Activated CD8-positive, alpha-beta T cell treated with anti-CD3 and anti-CD28 coated beads for 36 hours (primary cell): ENCODE data around the gene TCF12. TPM values are rescaled to one million over a fixed set of nuclear protein-coding genes. Genes with fewer than 3 reads are reported as not detected.
"Not testable (repeated sequence)": the region's sequence is repeated elsewhere in the genome, so short reads cannot be mapped to it uniquely, and the experiment has no call there.

Experiments
- ATAC-seq: fragments of 200-7000 bp; cut with Tn5 transposase; one replicate; pipeline ENCODE4 v1.10.0; 2021; ENCODE audit warnings: mild to moderate bottlenecking, moderate library complexity
- CTCF ChIA-PET: fragments of 350-600 bp; sonication (Branson Sonifier 250); formaldehyde crosslinking; loops from one replicate; lab custom pipeline; 2021; ENCODE audit warnings: antibody characterized with exemption; lab: Charles Lee
- POLR2A ChIA-PET: fragments of 350-600 bp; sonication (Branson Sonifier 250); formaldehyde crosslinking; loops from one replicate; lab custom pipeline; 2021; ENCODE audit warnings: antibody characterized with exemption; lab: Charles Lee
- DNase-seq: peaks from one replicate; pipeline ENCODE4 v3.0.0-alpha.2; 2020
- H3K27ac Mint-ChIP-seq: one replicate; pipeline ENCODE4 v1.8.0; 2021; ENCODE audit warnings: mild to moderate bottlenecking, mixed read lengths
- H3K27me3 Mint-ChIP-seq: one replicate; pipeline ENCODE4 v1.8.0; 2021; ENCODE audit warnings: mixed read lengths
- H3K36me3 Mint-ChIP-seq: one replicate; pipeline ENCODE4 v1.8.0; 2021; ENCODE audit warnings: low read depth, mixed read lengths
- H3K4me1 Mint-ChIP-seq: one replicate; pipeline ENCODE4 v1.8.0; 2021; ENCODE audit warnings: low read depth, mixed read lengths
- H3K4me3 Mint-ChIP-seq: one replicate; pipeline ENCODE4 v1.8.0; 2021; ENCODE audit warnings: mild to moderate bottlenecking, moderate library complexity, mixed read lengths
- H3K9me3 Mint-ChIP-seq: one replicate; pipeline ENCODE4 v1.8.0; 2021; ENCODE audit warnings: mixed read lengths
- CTCF ChIP-seq: fragments of 200-600 bp; IDR thresholded peaks from one replicate; pipeline ENCODE4 v1.8.0; 2022; ENCODE audit warnings: antibody characterized with exemption, mild to moderate bottlenecking
- intact Hi-C: fragments of 100-400 bp; cut with micrococcal nuclease; formaldehyde crosslinking; loops from one replicate; pipeline ENCODE4 v1.10.0; 2022
- total RNA-seq, 2 experiments: library from RNA; stranded (reverse); gene quantifications; one replicate each; pipeline ENCODE4 v1.2.3, GENCODE V29; 2021

Gene TCF12
- total RNA-seq, 2 experiments from 2014 or later = 60.5 to 67.4 TPM

GRCh38 chr15:56996746-56997470, 78.5 kb downstream of the TCF12 start:
- Mint-ChIP-seq H3K4me3 (no peak overlapping the region), H3K4me1 (peaks cover 12% of the 10 kb centered on the region), H3K36me3 (peaks cover 17% of the 10 kb centered on the region), H3K27me3 (no peaks in the 10 kb centered on the region), H3K9me3 (peaks cover 1% of the 10 kb centered on the region), H3K27ac (no peak overlapping the region)
- DNase-seq = no peak
- ChIA-PET POLR2A (no interaction called here), CTCF (no interaction called here)
- intact Hi-C loops = no loop called here
- ATAC-seq = no peak
- TF ChIP-seq CTCF = no peak

- no peak for TF ChIP-seq CTCF
- no peak for ATAC-seq
- POLR2A ChIA-PET = interaction anchor here (0.6 kb wide), 1 partner anchor 71 kb away, joined by 3 read pairs; no protein-coding TSS in a partner anchor
- CTCF ChIA-PET = no interaction called here
- intact Hi-C loops = no loop called here
- no peak overlapping the region for H3K27ac Mint-ChIP-seq
- H3K4me3 Mint-ChIP-seq = no peak overlapping the region
- H3K27me3 Mint-ChIP-seq = no peaks in the 10 kb centered on the region
- peaks cover 6% of the 10 kb centered on the region for H3K36me3 Mint-ChIP-seq
- DNase-seq = no peak
- H3K9me3 Mint-ChIP-seq = no peaks in the 10 kb centered on the region
- peaks cover 21% of the 10 kb centered on the region for H3K4me1 Mint-ChIP-seq
Measured at GRCh38 chr15:57003418-57003817, 85.0 kb downstream of the TCF12 start.

DNA sequence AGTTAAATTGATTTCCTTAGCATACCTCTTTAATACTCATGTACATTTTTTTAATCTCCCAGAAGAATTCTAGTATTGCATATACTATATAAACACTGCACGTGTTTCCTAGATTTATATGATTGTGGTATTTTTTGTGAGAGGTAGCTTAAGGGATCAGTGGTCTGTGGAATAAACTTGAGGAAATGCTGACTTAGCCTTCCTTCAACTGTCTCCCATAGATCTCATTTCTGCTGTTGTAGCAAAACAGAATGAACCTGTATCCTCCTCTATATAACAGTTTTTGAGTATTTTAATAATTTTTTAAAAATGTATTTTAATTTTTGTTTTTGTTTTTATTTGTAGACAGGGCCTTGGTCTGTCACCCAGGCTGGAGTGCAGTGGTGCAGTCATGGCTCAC, 86.8 kb downstream of the TCF12 start:
- Mint-ChIP-seq H3K36me3 (peaks cover 6% of the 10 kb centered on the region), H3K4me1 (peaks cover 21% of the 10 kb centered on the region), H3K27me3 (no peaks in the 10 kb centered on the region), H3K27ac (no peak overlapping the region), H3K4me3 (no peak overlapping the region), H3K9me3 (no peaks in the 10 kb centered on the region)
- ChIA-PET POLR2A (no interaction called here), CTCF (no interaction called here)
- ATAC-seq (no peak), DNase-seq (no peak)
- TF ChIP-seq CTCF = no peak
- intact Hi-C loops = no loop called here

- DNase-seq, H3K27ac Mint-ChIP-seq, H3K36me3 Mint-ChIP-seq, H3K27me3 Mint-ChIP-seq, intact Hi-C loops, ATAC-seq, H3K4me3 Mint-ChIP-seq, H3K9me3 Mint-ChIP-seq, POLR2A ChIA-PET, CTCF ChIA-PET: not testable (repeated sequence)
- H3K4me1 Mint-ChIP-seq = peaks cover 27% of the 10 kb centered on the region
Measured at GRCh38 chr15:57007797-57008196, 89.4 kb downstream of the TCF12 start.

GRCh38 chr15:57010724-57011123, 92.3 kb downstream of the TCF12 start:
- ChIA-PET POLR2A (no interaction called here), CTCF (no interaction called here)
- no peak for ATAC-seq
- Mint-ChIP-seq H3K9me3 (no peaks in the 10 kb centered on the region), H3K4me1 (peaks cover 34% of the 10 kb centered on the region), H3K36me3 (peaks cover 7% of the 10 kb centered on the region), H3K4me3 (no peak overlapping the region), H3K27ac (no peak overlapping the region), H3K27me3 (no peaks in the 10 kb centered on the region)
- no peak for TF ChIP-seq CTCF
- intact Hi-C loops = no loop called here
- DNase-seq = no peak
